UCSD-AML1 (cell line): Measurements from ENCODE around the gene PLSCR1.
A peak's percentile ranks its signal among the peaks of the same experiment; 100 is the strongest.
"Not testable (repeated sequence)": the region's sequence is repeated elsewhere in the genome, so short reads cannot be mapped to it uniquely, and the experiment has no call there.

Experiments
- DNase-seq: peaks from one replicate; lab custom pipeline; 2025; ENCODE audit not compliant: unreplicated experiment; lab: John Stamatoyannopoulos, UW

Gene PLSCR1

DNA sequence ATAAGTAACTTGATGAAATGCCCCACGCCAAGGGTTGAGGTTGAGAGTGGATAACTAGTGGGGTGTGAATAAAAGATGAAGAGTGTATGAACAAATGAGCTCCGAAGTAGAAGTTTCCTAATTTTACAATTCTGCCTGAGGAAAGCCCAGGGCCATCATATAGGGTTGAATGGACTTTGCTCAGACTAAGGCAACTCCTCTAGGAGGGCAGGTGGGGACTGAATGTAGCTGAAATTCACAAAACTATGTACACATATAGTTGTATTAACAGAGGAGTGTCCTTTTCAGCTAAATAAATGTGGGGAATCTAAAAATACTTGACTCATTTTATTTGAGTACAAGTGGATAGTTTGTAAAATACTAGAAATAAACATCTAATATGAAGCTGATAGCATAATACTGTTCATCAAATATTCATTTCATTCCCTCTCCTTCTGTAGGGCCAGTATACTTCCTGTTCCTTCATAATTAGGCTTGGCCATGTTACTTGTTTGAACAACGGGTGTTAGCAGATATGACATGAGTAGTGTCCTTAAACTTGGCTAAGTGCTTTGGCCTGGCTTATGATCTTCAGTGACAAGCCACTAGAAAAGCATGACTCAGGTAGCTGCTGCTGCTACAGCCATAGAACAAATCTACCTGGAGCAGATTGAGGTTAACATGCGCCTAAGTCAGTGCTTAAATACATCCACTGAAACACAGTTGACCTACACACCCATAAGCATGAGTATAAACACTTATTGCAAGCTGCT, 26.5 kb downstream of the PLSCR1 start:
- DNase-seq = no peak

DNA sequence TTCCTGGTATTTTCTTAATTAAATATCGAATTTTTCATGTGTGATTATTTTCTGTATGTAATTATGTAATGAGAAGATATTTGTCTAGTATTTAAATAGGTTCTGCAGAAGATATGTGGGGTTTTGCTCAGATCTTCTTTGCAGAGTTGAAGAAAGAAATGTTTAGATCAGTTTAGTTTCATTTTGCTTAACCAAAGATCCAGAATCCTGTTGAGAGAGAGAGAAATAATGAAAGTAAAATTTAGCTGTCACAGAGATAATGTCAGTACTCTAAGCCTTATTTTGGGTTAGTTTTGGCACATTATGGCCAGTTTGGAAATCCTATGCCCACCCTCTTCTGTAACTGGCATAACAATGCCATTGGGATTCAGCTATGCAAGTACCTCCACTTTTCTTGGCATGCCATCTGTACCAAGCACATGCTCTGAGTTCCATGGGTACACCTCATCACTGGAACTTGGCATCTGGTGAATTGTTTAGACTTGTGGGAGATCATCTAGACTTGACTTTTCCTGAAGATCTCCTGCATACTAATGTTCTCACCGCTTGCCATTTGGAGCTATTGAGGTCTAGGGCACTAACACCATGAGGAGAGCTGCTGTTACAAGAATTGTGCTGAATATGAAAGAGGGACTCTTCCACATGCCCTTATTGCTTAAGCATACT, 30.9 kb downstream of the PLSCR1 start:
- no peak for DNase-seq

DNA sequence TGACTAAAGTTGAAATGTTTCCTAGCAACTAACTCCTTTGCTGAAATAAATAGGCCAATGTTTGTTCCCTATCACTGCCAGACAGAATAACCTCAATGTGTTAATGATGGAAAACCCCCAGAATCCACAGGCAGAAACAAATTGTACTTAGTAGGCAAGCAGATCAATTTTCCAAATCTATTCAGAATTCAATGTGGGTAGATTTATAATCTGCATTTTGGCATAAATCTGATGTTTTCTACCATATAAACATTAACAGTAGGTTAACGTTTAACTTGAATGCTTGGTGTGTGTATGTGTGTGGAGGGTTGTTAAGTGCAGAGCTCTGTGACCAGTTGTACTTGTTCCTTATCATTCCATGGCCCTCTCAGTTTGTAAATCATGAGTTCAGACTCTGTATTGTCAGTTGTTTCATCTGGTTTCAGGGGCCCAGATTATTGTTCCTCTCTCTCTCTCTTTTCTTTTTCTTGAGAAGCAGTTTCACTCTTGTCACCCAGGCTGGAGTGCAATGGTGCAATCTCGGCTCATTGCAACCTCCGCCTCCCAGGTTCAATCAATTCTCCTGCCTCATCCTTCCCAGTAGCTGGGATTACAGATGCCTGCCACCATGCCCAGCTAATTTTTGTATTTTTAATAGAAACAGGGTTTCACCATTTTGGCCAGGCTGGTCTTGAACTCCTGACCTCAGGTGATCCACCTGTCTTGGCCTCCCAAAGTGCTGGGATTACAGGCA, 32.8 kb downstream of the PLSCR1 start:
- no peak for DNase-seq

DNA sequence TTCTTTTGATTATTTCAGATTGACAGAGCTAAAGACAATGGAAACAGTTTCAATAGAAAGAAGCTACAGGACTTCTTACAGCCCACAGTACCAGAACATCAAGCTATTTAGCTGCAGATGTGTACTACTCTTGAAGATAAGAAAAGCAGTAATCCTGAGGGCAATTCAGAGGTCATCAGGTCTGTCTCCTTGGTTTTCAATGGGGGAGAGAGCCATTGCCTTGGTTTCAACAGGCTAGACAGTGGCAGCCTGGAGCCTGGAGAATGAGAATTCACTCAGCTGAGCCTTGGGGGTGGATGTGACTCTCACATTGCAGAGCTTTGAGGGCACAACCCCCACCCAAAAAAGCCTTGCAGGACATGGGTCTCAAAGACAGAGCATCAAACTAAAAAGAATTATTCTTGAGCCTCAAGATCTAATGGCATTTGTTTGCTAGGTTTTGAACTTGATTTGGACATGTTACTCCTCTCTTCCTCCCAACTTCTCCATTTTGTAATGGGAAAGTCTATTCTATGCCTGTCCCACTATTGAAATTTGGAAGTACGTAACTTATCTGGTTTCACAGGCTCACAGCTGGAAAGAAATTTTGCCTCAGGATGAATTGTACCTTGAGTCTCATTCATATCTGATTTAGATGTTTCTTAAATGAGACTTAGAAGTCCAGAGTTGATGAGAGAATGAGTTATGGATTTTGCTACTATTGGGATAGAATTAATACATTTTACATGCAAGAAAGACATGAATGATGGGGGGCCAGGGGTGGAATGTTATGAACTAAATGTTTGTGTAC, 36.9 kb downstream of the PLSCR1 start:
- peak; percentile 8 for DNase-seq

DNA sequence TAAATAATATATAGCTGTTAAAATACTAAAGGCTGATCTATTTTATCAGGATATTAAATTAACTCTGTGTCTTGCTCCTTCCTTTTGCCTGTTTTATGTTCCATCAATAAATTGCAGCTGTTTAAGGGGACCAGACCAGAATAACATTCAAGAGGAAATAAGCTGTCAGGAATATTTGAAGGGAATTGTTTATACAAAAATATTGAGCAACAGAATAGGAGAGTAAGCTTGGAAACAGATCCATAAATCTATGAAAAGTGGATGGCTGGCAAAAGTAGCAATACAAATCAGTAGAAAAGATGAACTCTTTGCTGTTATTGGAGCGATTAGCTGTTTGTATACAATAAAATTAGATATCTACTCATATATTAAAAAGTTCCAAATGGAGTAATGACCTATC, 38.9 kb downstream of the PLSCR1 start:
- DNase-seq = no peak

DNA sequence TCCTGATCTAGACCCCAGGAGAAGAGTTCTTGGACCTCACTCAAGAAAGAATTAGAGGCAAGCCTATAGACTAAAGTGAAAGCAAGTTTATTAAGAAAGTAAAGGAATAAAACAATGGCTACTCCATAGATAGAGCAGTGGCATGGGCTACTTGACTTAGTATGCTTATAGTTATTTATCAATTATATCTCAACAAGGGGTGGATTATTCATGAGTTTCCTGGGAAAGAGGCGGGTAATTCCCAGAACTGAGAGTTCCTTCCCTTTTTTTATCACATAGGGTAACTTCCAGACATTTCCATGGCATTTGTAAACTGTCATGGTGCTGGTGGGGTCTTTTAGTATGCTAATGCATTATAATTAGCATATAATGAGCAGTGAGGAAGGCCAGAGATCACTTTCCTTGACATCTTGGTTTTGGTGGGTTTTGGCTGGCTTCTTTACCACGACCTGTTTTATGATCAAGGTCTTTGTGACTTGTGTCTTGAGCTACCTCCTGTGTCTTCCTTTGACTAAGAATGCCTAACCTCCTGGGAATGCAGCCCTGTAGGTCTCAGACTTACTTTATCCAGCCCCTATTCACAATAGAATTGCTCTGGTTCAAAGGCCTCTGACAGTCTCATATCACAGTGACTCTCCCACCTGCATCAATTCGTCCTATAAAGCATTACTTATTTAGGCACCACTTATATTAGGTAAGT, 39.8 kb downstream of the PLSCR1 start:
- DNase-seq = peak; percentile 5

DNA sequence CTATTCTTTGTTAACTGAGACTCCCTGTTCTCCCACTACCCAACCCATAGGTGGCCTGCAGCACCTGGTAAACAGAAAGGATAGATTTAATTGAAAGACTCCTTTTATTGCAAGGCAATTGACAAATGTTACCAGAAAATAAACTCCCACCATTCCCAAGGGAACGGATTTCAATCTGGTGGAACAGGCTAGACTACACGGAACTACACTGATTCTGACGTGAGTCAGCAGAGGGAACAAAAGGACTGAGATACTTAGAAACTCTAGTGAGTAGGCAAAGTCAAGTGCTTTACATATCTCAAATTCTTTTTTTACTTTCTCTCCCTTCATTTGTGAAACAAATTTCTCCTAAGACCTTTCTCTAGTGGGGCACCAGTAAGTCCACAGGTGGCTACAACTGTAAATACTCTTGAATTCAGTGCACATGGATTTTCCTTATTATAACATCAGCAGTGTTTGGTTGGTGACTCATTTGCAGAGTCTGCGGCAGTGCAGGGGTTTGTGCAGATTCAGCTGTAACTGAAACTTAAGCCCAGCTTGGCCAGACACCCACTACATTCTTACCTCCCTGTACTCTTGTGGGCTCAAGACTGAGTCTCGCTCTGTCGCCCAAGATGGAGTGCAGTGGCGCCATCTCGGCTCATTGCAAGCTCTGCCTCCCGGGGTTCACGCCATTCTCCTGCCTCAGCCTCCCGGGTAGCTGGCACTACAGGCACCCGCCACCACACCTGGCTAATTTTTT, 40.8 kb downstream of the PLSCR1 start:
- no peak for DNase-seq

DNA sequence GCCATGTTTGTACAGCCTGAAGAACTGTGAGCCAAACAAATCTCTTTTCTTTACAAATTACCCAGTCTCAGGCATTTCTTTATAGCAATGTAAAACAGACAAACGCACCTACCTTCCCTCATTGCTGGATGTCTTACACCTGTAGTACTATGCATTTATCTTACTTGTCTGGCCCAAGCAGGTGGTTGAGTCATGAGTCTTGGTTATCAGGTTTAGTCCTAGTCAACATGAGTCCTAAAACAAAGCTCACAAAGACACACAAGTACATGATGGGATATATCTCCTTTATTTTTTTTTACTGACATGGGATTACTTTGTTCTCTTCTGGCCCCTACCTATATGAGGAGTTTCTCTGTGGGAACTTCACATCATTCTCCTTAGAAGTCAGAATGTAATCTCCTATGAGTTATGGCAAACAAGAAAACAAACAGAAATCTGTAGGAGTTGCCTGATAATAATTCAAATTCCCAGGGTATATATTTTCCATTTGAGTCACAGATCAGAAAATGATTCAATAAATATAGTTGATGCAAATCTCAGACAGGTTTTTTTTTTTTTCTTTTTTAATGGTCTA, 41.4 kb downstream of the PLSCR1 start:
- DNase-seq = no peak

DNA sequence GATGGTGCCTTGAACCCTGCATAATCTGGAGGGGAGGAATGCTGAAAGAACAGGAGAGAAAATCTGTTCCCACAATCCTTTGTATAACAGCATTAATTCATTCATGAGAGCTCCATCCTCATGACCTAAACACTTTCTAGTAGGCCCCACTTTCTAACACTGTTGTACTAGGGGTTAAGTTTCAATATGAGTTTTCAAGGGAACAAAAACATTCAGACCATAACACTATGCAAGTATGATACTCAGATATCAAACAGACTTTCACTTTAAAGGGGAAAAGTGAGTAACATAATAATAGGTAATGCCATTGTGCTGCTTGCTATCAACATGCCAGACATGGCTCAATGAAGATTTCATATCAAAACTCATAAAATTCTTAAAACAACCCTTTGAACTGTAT, 42.7 kb downstream of the PLSCR1 start:
- DNase-seq = no peak

DNA sequence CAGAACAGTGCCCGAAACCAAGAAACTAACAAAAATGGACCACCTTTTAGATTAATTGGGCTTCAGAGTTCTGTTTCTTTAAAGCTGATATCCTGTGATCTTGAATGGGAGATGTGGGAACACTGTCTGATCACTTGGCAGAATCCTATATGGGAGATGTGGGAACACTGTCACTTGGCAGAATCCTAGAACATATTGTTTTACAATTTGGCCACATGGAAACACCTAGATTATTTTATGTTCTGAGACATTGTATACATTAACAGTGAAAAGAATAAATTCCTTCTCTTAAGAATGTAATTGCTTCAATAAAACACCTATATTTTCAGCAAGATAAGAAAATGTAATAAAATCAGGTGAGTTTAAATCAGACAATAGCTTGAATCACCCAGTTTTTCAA, 44.7 kb downstream of the PLSCR1 start:
- no peak for DNase-seq

DNA sequence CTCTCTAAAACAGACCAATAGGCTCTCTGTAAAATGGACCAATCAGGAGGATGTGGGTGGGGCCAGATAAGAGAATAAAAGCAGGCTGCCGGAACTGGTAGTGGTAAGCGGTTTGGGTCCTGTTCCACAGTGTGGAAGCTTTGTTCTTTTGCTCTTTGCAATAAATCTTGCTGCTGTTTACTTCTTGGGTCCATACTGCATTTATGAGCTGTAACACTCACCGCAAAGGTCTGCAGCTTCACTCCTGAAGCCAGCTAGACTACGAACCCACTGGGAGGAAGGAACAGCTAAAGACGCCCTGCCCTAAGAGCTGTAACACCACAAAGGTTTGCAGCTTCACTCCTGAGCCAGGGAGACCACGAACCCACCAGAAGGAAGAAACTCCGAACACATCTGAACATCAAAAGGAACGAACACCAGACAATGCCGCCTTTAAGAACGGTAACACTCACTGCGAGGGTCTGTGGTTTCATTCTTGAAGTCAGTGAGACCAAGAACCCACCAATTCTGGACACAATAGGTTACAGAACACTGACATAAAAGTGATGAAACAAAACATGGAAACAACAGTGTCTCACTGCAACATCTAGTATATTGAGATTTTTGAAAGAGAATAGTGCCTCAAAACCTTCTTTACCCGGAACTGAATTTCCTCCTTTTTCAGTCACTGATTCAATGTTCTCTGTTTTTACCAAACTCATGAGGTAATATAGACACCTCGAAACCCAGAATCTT, 46.2 kb downstream of the PLSCR1 start:
- no peak for DNase-seq

DNA sequence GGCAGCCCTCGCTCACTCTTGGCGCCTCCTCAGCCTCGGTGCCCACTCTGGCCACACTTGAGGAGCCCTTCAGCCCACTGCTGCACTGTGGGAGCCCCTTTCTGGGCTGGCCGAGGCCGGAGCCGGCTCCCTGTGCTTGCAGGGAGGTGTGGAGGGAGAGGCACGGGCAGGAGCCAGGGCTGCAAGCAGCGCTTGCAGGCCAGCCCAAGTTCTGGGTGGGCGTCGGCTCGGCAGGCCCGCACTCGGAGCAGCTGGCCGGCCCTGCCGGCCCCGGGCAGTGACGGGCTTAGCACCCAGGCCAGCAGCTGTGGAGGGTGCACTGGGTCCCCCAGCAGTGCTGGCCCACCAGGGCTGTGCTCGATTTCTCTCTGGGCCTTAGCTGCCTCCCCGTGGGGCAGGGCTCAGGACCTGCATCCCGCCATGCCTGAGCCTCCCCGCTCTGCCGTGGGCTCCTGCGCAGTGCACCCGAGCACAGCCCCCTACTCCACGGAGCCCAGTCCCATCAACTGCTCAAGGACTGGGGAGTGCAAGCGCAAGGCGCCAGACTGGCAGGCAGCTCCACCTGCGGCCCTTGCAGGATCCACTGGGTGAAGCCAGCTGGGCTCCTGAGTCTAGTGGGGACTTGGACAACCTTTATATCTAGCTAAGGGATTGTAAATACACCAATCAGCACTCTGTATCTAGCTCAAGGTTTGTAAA, 47.1 kb downstream of the PLSCR1 start:
- not testable (repeated sequence) for DNase-seq

DNA sequence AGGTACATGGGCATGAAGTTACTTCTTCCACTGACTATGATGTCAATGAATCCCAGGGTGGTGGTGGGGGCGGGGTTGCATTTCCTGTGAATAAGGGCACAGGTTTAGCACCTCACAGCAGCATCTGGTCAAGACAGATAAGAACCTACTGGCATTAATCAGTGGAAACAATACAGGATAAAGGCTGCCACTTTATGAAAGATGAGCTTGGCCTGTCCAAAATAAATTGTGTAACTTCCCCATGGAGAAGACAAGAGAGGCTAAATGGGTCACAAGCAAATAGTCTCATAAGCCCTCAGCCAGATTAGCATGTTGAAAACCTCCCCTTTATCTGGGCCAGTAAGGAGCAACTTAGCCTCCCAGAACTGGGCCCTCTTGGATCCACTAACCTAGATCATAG, 47.7 kb downstream of the PLSCR1 start:
- peak; percentile 28 for DNase-seq

DNA sequence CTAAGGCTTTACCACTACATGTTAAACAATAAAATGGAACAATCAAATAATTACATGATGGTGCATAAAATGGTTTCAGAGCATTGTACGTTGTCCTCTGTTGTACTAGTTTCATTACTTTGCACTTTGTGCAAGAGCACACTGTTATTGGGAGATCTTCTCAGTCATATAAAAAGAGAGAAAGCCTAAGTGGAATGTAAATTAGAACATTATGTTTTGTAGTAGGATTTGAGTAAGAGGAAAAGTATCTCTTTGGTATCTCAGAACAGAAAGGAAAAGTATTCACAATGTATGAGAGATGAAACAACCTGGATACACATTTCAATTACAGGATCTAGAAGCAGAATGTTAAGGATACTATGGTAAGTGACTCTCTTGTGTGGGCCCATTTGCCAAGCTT, 48.2 kb downstream of the PLSCR1 start:
- DNase-seq = no peak

DNA sequence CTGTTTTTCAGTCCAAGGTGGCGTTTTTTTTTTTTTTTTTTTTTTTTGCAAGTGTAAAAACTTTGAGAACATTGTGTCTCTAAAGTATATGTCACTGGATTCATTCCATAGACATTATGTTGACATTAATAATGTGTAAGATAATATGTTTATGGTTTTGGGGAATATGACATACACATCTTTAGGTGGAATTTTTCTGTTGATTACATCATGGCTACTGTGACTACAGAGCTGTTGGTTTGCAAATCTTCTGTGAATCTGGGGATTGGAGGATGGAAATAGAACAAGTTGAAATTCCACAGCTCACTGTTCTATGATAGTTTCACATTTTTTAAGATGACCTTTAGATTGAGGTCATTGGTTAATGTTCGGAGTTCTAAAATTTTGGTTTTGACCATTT, 50.6 kb downstream of the PLSCR1 start:
- DNase-seq = no peak

DNA sequence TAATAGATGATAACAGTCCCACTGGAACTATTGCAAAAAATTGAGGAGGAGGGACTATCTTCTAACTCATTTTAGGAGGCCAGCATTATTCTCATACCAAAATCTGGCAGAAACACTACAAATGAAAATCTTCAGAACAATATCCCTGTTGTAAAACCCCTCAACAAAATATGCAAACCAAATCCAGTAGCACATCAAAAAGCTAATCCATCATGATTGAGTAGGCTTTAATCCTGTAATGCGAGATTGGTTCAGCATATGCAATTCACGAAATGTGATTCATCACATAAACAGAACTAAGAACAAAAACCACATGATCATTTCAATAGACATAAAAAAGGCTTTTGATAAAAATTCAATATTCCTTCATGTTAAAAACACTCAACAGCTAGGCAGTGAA, 51.2 kb downstream of the PLSCR1 start:
- DNase-seq = no peak

DNA sequence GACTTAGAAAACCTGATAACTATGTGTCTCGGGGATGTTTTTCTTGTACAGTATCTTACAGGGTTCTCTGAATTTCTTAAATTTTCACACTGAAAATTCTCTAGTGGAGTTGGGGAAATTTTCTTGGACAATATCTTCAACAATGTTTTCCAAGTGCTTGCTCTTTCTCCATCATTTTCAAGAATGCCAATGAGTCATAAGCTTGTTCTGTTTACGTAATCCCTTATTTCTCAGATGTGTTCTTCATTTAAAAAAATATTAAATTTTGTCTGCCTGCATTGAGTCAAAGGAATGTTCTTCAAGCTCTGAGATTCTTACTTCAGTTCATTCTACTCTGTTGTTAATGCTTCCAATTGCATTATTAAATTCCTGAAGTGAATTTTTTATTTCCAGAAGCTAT, 53.1 kb downstream of the PLSCR1 start:
- DNase-seq = no peak

DNA sequence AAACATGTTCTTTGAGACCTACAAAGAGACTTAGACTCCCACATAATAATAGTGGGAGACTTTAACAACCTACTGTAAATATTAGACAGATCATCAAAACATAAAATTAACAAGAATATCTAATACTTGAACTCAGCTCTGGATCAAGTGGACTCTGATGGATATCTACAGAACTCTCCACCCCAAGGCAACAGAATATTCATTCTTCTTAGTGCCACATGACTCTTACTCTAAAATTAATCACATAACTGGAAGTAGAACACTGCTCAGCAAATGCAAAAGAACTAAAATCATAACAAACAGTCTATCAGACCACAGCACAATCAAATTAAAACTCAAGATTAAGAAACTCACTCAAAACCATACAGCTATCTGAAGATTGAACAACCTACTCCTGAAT, 59.1 kb downstream of the PLSCR1 start:
- DNase-seq = no peak
